Right atrium auricular region (tissue), 2 donors: ENCODE results near the gene MYO10. TPM values are rescaled to one million over a fixed set of nuclear protein-coding genes. Genes with fewer than 3 reads are reported as not detected.

Experiments used
- DNase-seq: peaks from one replicate; pipeline ENCODE4 v3.0.0-alpha.2; 2019; ENCODE audit warnings: low spot score
- H3K27ac ChIP-seq, 2 donors: fragments of 200-600 bp; sonication (generic); 1 replicate in 1 of 2; 2 replicates in 1 of 2; pipeline ENCODE4 v1.5.1; 2016 to 2019
- H3K27me3 ChIP-seq, 2 donors: fragments of 200-600 bp; sonication (generic); one replicate each; pipeline versions ENCODE4 v1.5.1 to v1.6.0; 2017 to 2019
- H3K36me3 ChIP-seq: fragments of 200-600 bp; sonication (generic); one replicate; pipeline ENCODE4 v1.5.1; 2016
- H3K4me1 ChIP-seq, 2 donors: fragments of 200-600 bp; sonication (generic); one replicate each; pipeline versions ENCODE4 v1.5.1 to v1.6.0; 2017 to 2019
- H3K4me3 ChIP-seq, 2 donors: fragments of 200-600 bp; sonication (generic); 1 replicate in 1 of 2; 2 replicates in 1 of 2; pipeline ENCODE4 v1.5.1; 2017 to 2019; ENCODE audit warnings: mild to moderate bottlenecking in 1 of 2, moderate library complexity in 1 of 2
- H3K9me3 ChIP-seq, 2 donors: fragments of 200-600 bp; sonication (generic); one replicate each; pipeline ENCODE4 v1.5.1; 2019
- total RNA-seq, 2 donors: library from RNA; depleted of rRNA; stranded (reverse); fragments of >200 nt; gene quantifications; one replicate each; pipeline ENCODE4 v1.1.0, GENCODE V29; 2016
- TF ChIP-seq, protein P1 (sequence below), 2 donors: fragments of 200-600 bp; sonication (generic); IDR thresholded peaks; one replicate each; pipeline ENCODE4 v1.5.1; 2019; ENCODE audit warnings: antibody characterized with exemption in 2 of 2

MYO10 gene
- total RNA-seq, 2 donors from 2014 or later, result 3.8 to 5.5 TPM

DNA sequence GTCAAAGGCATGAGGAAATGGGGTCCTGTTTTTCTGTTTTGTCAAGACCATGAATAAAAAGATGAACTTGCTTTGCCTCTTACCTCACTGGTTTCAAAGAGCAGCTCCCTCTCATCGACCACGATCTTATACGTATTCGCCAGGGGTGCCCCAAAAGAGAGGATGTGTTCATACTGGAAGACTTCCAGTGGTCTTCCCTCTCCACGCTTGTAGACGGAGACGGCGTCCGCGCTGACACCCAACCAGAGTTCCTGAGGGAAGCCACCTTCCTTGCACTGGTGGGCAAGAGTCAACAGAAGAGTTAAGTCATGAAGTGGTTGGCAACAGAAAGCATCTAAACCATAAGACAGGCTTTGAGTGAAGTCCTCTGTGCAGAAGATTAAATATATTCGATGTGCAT, 267.9 kb downstream of the MYO10 start:
- no peaks in the 10 kb centered on the region for H3K27me3 ChIP-seq
- H3K4me1 ChIP-seq, result peaks cover 0 to 21% of the 10 kb centered on the region in 2 donors
- no peak overlapping the region for H3K27ac ChIP-seq
- TF ChIP-seq, protein P1, sequence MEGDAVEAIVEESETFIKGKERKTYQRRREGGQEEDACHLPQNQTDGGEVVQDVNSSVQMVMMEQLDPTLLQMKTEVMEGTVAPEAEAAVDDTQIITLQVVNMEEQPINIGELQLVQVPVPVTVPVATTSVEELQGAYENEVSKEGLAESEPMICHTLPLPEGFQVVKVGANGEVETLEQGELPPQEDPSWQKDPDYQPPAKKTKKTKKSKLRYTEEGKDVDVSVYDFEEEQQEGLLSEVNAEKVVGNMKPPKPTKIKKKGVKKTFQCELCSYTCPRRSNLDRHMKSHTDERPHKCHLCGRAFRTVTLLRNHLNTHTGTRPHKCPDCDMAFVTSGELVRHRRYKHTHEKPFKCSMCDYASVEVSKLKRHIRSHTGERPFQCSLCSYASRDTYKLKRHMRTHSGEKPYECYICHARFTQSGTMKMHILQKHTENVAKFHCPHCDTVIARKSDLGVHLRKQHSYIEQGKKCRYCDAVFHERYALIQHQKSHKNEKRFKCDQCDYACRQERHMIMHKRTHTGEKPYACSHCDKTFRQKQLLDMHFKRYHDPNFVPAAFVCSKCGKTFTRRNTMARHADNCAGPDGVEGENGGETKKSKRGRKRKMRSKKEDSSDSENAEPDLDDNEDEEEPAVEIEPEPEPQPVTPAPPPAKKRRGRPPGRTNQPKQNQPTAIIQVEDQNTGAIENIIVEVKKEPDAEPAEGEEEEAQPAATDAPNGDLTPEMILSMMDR (IDR thresholded peaks at IDR 0.05), result no peak
- no peaks in the 10 kb centered on the region for H3K9me3 ChIP-seq
- H3K4me3 ChIP-seq, result no peak overlapping the region
- no peaks in the 10 kb centered on the region for H3K36me3 ChIP-seq
- no peak for DNase-seq

GRCh38 chr5:16666883-16667398, 269.1 kb downstream of the MYO10 start:
- no peaks in the 10 kb centered on the region for H3K27me3 ChIP-seq
- H3K36me3 ChIP-seq, result no peaks in the 10 kb centered on the region
- peaks cover 0 to 21% of the 10 kb centered on the region in 2 donors for H3K4me1 ChIP-seq
- no peak overlapping the region for H3K4me3 ChIP-seq
- TF ChIP-seq, protein P1 (IDR thresholded peaks at IDR 0.05), result peak; percentile 35 to 69
- peak overlapping the region; percentile 23 to 29 for H3K27ac ChIP-seq
- no peaks in the 10 kb centered on the region for H3K9me3 ChIP-seq
- DNase-seq, result no peak

DNA sequence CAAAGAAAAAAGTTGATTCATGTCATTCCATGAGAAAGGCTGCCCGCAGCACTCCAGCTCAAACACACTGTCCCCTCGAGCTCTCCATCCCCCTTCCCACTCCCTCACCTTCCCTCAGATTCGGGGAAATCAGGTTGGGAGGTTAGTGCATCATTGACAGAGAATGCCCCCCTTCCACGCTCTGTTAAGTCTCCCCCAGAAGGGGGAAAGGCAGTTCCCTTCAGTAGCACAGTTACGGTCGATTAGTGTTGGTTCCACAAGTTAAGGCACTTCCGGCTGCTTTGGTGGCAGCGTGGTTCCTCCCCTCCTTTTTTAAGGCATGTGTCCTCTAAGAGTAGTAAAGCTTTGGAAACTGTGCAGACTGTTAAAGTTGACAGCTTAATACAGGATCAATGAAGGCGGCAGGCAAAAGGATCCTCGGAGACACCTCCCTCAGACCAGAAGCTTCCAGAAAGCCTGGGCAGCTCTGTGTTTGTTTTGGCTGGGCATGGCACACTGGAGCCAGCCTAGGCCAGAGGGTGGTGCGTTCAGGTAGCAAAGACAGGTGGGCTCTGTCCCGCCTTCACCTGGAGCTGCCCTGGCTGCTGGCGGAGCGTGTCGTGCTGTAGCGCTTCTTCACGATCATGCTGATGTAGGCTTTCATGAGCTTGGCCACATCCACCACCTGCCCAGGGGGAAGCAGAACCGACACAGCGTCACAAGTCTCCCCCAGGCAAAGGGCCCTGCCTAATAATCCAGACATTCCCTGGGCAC, 269.8 kb downstream of the MYO10 start:
- Histone ChIP-seq H3K9me3 (no peaks in the 10 kb centered on the region), H3K4me1 (peaks cover 0 to 21% of the 10 kb centered on the region in 2 donors), H3K27ac (peak overlapping the region; percentile 23 to 29), H3K4me3 (no peak overlapping the region), H3K36me3 (no peaks in the 10 kb centered on the region), H3K27me3 (no peaks in the 10 kb centered on the region)
- DNase-seq, result no peak
- TF ChIP-seq, protein P1 (IDR thresholded peaks at IDR 0.05), result no peak

- TF ChIP-seq, protein P1 (IDR thresholded peaks at IDR 0.05), result no peak
- peaks cover 0 to 21% of the 10 kb centered on the region in 2 donors for H3K4me1 ChIP-seq
- no peaks in the 10 kb centered on the region for H3K36me3 ChIP-seq
- no peak overlapping the region for H3K4me3 ChIP-seq
- no peaks in the 10 kb centered on the region for H3K27me3 ChIP-seq
- no peak for DNase-seq
- H3K27ac ChIP-seq, result no peak overlapping the region
- no peaks in the 10 kb centered on the region for H3K9me3 ChIP-seq
Observed at GRCh38 chr5:16665601-16666000, 270.5 kb downstream of the MYO10 start.

GRCh38 chr5:16664368-16664767, 271.7 kb downstream of the MYO10 start:
- DNase-seq, result no peak
- H3K36me3 ChIP-seq, result no peaks in the 10 kb centered on the region
- peaks cover 0 to 21% of the 10 kb centered on the region in 2 donors for H3K4me1 ChIP-seq
- no peaks in the 10 kb centered on the region for H3K27me3 ChIP-seq
- H3K9me3 ChIP-seq, result no peaks in the 10 kb centered on the region
- TF ChIP-seq, protein P1 (IDR thresholded peaks at IDR 0.05), result no peak
- no peak overlapping the region for H3K27ac ChIP-seq
- no peak overlapping the region for H3K4me3 ChIP-seq
